Trophoblast cell (in vitro differentiated cells and primary cell): ENCODE results near the gene ZNF516. TPM values are rescaled to one million over a fixed set of nuclear protein-coding genes. Genes with fewer than 3 reads are reported as not detected.
"Not testable (repeated sequence)": the region's sequence is repeated elsewhere in the genome, so short reads cannot be mapped to it uniquely, and the experiment has no call there.

Source experiments
- DNase-seq, 2 donors: peaks; one replicate each; pipeline ENCODE4 v3.0.0-alpha.2; 2016
- H2AFZ ChIP-seq: 2 replicates; pipeline ENCODE4 v1.6.1; 2013; ENCODE audit warnings: low read length, moderate library complexity, mild to moderate bottlenecking; ENCODE audit not compliant: insufficient read depth, poor library complexity
- H2AK5ac ChIP-seq: 2 replicates; pipeline ENCODE4 v1.6.1; 2013; ENCODE audit warnings: mild to moderate bottlenecking, low read length
- H2BK120ac ChIP-seq: 2 replicates; pipeline ENCODE4 v1.6.1; 2013; ENCODE audit warnings: low read length, mild to moderate bottlenecking, moderate library complexity; ENCODE audit not compliant: insufficient read depth, poor library complexity
- H2BK12ac ChIP-seq: 2 replicates; pipeline ENCODE4 v1.6.1; 2013; ENCODE audit warnings: mild to moderate bottlenecking, low read length, moderate library complexity
- H2BK5ac ChIP-seq: 2 replicates; pipeline ENCODE4 v1.6.1; 2013; ENCODE audit warnings: low read length, low read depth, moderate library complexity, mild to moderate bottlenecking; ENCODE audit not compliant: poor library complexity
- H3K14ac ChIP-seq: 2 replicates; pipeline ENCODE4 v1.6.1; 2013; ENCODE audit warnings: mild to moderate bottlenecking, low read length
- H3K18ac ChIP-seq: 2 replicates; pipeline ENCODE4 v1.6.1; 2013; ENCODE audit warnings: mild to moderate bottlenecking, low read length
- H3K23ac ChIP-seq: 2 replicates; pipeline ENCODE4 v1.6.1; 2013; ENCODE audit warnings: low read length
- H3K27ac ChIP-seq: 2 replicates; pipeline ENCODE4 v1.5.1; 2013; ENCODE audit warnings: low read depth, mild to moderate bottlenecking, inconsistent platforms, low read length, moderate library complexity
- H3K27me3 ChIP-seq: 2 replicates; pipeline ENCODE4 v1.6.1; 2013; ENCODE audit warnings: inconsistent platforms, mild to moderate bottlenecking, low read length, moderate library complexity; ENCODE audit not compliant: insufficient read depth
- H3K36me3 ChIP-seq, 2 experiments: 1 replicate in 1 of 2; 2 replicates in 1 of 2; pipeline ENCODE4 v1.6.1; 2013; ENCODE audit warnings: low read length in 2 of 2, mild to moderate bottlenecking in 2 of 2, moderate library complexity in 1 of 2; ENCODE audit not compliant: insufficient read depth in 2 of 2, control insufficient read depth in 1 of 2
- H3K4ac ChIP-seq: 2 replicates; pipeline ENCODE4 v1.6.1; 2013; ENCODE audit warnings: low read depth, mild to moderate bottlenecking, low read length, moderate library complexity
- H3K4me1 ChIP-seq, 2 experiments: 1 replicate in 1 of 2; 2 replicates in 1 of 2; pipeline ENCODE4 v1.6.1; 2013; ENCODE audit warnings: low read length in 2 of 2, mild to moderate bottlenecking in 2 of 2, moderate library complexity in 1 of 2; ENCODE audit not compliant: insufficient read depth in 2 of 2, control insufficient read depth in 1 of 2
- H3K4me2 ChIP-seq: 2 replicates; pipeline ENCODE4 v1.6.1; 2013; ENCODE audit warnings: inconsistent platforms, mild to moderate bottlenecking, low read length, moderate library complexity
- H3K4me3 ChIP-seq: 2 replicates; pipeline ENCODE4 v1.5.1; 2013; ENCODE audit warnings: mild to moderate bottlenecking, low read depth, low read length, inconsistent platforms
- H3K79me1 ChIP-seq: one replicate; pipeline ENCODE4 v1.6.1; 2013; ENCODE audit warnings: low read length
- H3K79me2 ChIP-seq: 2 replicates; pipeline ENCODE4 v1.6.1; 2013; ENCODE audit warnings: low read length, mild to moderate bottlenecking; ENCODE audit not compliant: control insufficient read depth, insufficient read depth, poor library complexity
- H3K9ac ChIP-seq: 2 replicates; pipeline ENCODE4 v1.6.1; 2013; ENCODE audit warnings: mild to moderate bottlenecking, low read length
- H3K9me3 ChIP-seq: 2 replicates; pipeline ENCODE4 v1.6.1; 2013; ENCODE audit warnings: low read depth, mild to moderate bottlenecking, control low read depth, inconsistent platforms, low read length; ENCODE audit not compliant: insufficient read depth
- H4K12ac ChIP-seq: 2 replicates; pipeline ENCODE4 v1.6.1; 2013; ENCODE audit warnings: low read depth, mild to moderate bottlenecking, low read length, moderate library complexity
- H4K8ac ChIP-seq: 2 replicates; pipeline ENCODE4 v1.6.1; 2013; ENCODE audit warnings: low read depth, mild to moderate bottlenecking, low read length, moderate library complexity
- H4K91ac ChIP-seq: one replicate; pipeline ENCODE4 v1.6.1; 2013; ENCODE audit warnings: low read depth, mild to moderate bottlenecking, low read length, moderate library complexity
- whole genome bisulfite sequencing: extraction: QIAGEN DNeasy Blood & Tissue Kit; methylation state at CpG from one replicate; pipeline ENCODE4 v1.1.7; 2013; ENCODE audit warnings: missing lambda C conversion rate; ENCODE audit not compliant: insufficient read length, insufficient coverage; ENCODE audit errors: extremely low coverage; 5-methylcytosine and 5-hydroxymethylcytosine counted together
- polyA plus RNA-seq: library from polyadenylated mRNA; stranded (reverse); fragments of 200-250 nt; gene quantifications from 2 replicates; pipeline ENCODE4 v1.2.3, GENCODE V29; 2013

The ZNF516 gene, protein sequence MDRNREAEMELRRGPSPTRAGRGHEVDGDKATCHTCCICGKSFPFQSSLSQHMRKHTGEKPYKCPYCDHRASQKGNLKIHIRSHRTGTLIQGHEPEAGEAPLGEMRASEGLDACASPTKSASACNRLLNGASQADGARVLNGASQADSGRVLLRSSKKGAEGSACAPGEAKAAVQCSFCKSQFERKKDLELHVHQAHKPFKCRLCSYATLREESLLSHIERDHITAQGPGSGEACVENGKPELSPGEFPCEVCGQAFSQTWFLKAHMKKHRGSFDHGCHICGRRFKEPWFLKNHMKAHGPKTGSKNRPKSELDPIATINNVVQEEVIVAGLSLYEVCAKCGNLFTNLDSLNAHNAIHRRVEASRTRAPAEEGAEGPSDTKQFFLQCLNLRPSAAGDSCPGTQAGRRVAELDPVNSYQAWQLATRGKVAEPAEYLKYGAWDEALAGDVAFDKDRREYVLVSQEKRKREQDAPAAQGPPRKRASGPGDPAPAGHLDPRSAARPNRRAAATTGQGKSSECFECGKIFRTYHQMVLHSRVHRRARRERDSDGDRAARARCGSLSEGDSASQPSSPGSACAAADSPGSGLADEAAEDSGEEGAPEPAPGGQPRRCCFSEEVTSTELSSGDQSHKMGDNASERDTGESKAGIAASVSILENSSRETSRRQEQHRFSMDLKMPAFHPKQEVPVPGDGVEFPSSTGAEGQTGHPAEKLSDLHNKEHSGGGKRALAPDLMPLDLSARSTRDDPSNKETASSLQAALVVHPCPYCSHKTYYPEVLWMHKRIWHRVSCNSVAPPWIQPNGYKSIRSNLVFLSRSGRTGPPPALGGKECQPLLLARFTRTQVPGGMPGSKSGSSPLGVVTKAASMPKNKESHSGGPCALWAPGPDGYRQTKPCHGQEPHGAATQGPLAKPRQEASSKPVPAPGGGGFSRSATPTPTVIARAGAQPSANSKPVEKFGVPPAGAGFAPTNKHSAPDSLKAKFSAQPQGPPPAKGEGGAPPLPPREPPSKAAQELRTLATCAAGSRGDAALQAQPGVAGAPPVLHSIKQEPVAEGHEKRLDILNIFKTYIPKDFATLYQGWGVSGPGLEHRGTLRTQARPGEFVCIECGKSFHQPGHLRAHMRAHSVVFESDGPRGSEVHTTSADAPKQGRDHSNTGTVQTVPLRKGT
- polyA plus RNA-seq, result 6.6 and 8.8 TPM in 2 replicates

DNA sequence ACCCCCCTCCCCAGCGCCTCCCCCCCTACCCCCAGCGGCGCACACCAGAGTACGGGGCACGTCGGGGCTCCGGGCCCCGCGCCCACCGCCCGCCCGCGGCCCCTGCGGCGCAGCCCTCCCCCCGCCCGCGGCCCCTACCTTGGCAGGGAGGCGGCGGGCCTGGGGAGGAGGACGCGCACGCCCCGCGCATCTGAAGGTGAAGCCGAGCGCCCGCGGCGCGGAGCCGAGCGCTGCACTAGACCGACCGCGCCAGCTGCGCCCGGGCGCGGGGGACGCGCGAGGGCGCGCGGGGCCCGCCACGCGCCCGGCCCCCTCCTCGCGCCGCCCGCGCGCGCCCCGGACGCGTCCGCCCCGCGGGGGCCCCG, at the start of gene ZNF516:
Gene ZNF516, minus strand, starts transcription at position 237 of the 365 bp plus-strand sequence. CDS start 52,188 bp downstream, outside the sequence.
- no peak within 1 kb of the TSS for H3K23ac ChIP-seq
- peak within 1 kb of the TSS; percentile 13 for H4K12ac ChIP-seq
- no peaks in the 10 kb centered on the region for H3K36me3 ChIP-seq
- no peak within 1 kb of the TSS for H2AK5ac ChIP-seq
- peaks cover 5% of the 10 kb centered on the region for H3K27me3 ChIP-seq
- peak within 1 kb of the TSS; percentile 80 for H4K8ac ChIP-seq
- no peak within 1 kb of the TSS for H3K27ac ChIP-seq
- WGBS, result no CpG with 5 or more reads among the region's 64 CpGs
- peak within 1 kb of the TSS; percentile 85 for H2BK120ac ChIP-seq
- peak within 1 kb of the TSS; percentile 36 for H2BK12ac ChIP-seq
- H3K4me1 ChIP-seq, result peaks cover 0 to 17% of the 10 kb centered on the region in 2 experiments
- peaks cover 18% of the 10 kb centered on the region for H3K79me1 ChIP-seq
- peak within 1 kb of the TSS; percentile 83 for H4K91ac ChIP-seq
- peak within 1 kb of the TSS; percentile 69 for H3K4me3 ChIP-seq
- peak within 1 kb of the TSS; percentile 35 for H3K9ac ChIP-seq
- H3K14ac ChIP-seq, result peak within 1 kb of the TSS; percentile 57
- H3K18ac ChIP-seq, result peak within 1 kb of the TSS; percentile 64
- no peak within 1 kb of the TSS for H3K4ac ChIP-seq
- H3K9me3 ChIP-seq, result peaks cover 2% of the 10 kb centered on the region
- peaks cover 5% of the 10 kb centered on the region for H3K79me2 ChIP-seq
- no peak for DNase-seq
- no peak within 1 kb of the TSS for H2BK5ac ChIP-seq
- H2AFZ ChIP-seq, result peak within 1 kb of the TSS; percentile 92
- H3K4me2 ChIP-seq, result peak within 1 kb of the TSS; percentile 100

DNA sequence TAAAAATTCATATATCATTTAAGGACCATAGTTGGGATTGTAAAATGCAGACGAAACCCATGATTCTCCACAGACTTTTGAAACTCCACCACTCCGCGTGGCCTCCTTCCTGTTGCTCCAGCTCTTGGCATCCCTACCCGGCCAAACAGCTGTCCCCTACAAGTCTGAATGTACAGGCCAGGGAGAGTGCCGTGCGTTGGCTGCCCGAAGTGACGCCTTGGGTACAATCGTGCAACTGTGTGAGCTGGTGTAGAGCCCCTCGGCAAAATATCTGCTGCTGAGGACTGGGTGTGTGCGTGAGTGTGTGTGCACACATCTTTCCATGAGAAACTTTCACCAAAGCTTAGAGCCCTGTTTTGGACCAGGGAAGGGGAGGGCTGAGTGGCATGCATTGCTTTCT, 43.8 kb upstream of the ZNF516 start:
- Histone ChIP-seq H3K4ac (no peak overlapping the region), H3K4me2 (no peak overlapping the region), H3K14ac (no peak overlapping the region), H3K4me1 (no peaks in the 10 kb centered on the region), H3K36me3 (no peaks in the 10 kb centered on the region), H3K23ac (no peak overlapping the region), H4K91ac (no peak overlapping the region), H3K18ac (no peak overlapping the region), H3K79me1 (no peaks in the 10 kb centered on the region), H3K27me3 (no peaks in the 10 kb centered on the region), H2BK12ac (no peak overlapping the region), H2AK5ac (no peak overlapping the region), H3K79me2 (no peaks in the 10 kb centered on the region), H4K12ac (no peak overlapping the region), H2AFZ (no peak overlapping the region), H3K27ac (no peak overlapping the region), H3K4me3 (no peak overlapping the region), H2BK120ac (no peak overlapping the region), H2BK5ac (no peak overlapping the region), H3K9ac (no peak overlapping the region), H4K8ac (no peak overlapping the region), H3K9me3 (peaks cover 1% of the 10 kb centered on the region)
- no peak for DNase-seq
- no CpG with 5 or more reads among the region's 11 CpGs for WGBS

DNA sequence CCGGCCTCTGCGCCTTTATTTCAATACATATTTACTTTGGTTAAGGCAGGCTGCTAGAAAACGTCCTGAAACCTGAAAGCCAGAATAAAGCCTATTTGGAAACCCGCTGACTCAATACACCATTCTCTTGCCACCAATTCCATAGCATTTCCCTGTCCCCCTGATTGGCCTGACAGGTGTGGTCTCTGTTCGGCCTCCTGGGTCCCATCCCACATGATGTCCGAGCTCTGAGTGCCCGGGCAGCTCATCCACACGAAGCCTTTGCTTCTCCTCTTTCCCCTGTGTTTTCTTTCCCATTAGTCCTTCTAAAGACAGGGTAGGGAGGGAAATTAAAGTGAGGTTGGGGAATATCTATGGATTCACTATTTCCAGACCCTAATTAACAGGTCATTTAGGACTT, 42.6 kb upstream of the ZNF516 start:
- no peaks in the 10 kb centered on the region for H3K36me3 ChIP-seq
- peaks cover 1% of the 10 kb centered on the region for H3K9me3 ChIP-seq
- no peak overlapping the region for H2BK120ac ChIP-seq
- H4K91ac ChIP-seq, result no peak overlapping the region
- no CpG with 5 or more reads among the region's 8 CpGs for WGBS
- DNase-seq, result no peak
- H3K23ac ChIP-seq, result no peak overlapping the region
- no peak overlapping the region for H3K4me3 ChIP-seq
- no peak overlapping the region for H2BK5ac ChIP-seq
- H3K27ac ChIP-seq, result no peak overlapping the region
- no peaks in the 10 kb centered on the region for H3K79me1 ChIP-seq
- H2AFZ ChIP-seq, result no peak overlapping the region
- H3K4ac ChIP-seq, result no peak overlapping the region
- H3K79me2 ChIP-seq, result no peaks in the 10 kb centered on the region
- no peak overlapping the region for H2BK12ac ChIP-seq
- H4K12ac ChIP-seq, result no peak overlapping the region
- no peak overlapping the region for H3K4me2 ChIP-seq
- no peaks in the 10 kb centered on the region for H3K4me1 ChIP-seq
- no peak overlapping the region for H4K8ac ChIP-seq
- no peak overlapping the region for H3K18ac ChIP-seq
- no peaks in the 10 kb centered on the region for H3K27me3 ChIP-seq
- no peak overlapping the region for H3K9ac ChIP-seq
- no peak overlapping the region for H3K14ac ChIP-seq
- no peak overlapping the region for H2AK5ac ChIP-seq

DNA sequence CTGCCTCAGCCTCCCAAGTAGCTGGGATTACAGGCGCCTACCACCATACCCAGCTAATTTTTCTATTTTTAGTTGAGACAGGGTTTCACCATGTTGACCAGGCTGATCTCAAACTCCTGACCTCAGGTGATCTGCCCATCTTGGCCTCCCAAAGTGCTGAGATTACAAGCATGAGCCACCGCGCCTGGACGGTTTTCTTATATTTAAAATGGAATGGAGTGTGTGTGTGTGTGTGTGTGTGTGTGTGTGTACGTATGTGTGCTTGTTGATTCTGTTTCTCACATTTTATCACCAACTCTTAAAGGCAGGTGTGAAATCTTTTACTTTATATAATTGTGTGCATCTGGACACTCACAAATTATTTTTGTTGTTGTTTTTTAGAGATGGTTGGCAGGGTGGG, 41.6 kb upstream of the ZNF516 start:
- H4K8ac ChIP-seq, H3K27me3 ChIP-seq, H3K9ac ChIP-seq, H2BK5ac ChIP-seq, H3K14ac ChIP-seq, H3K9me3 ChIP-seq, H2AFZ ChIP-seq, H2AK5ac ChIP-seq, H3K79me1 ChIP-seq, H4K12ac ChIP-seq, H3K4me2 ChIP-seq, H3K27ac ChIP-seq, H4K91ac ChIP-seq, H3K36me3 ChIP-seq, H3K79me2 ChIP-seq, H2BK120ac ChIP-seq, H3K4me1 ChIP-seq, H3K23ac ChIP-seq, H3K4ac ChIP-seq, H3K18ac ChIP-seq, H2BK12ac ChIP-seq, H3K4me3 ChIP-seq, DNase-seq: not testable (repeated sequence)
- no CpG with 5 or more reads among the region's 5 CpGs for WGBS
